NCI-H2227 (cell line): ENCODE results near the gene ARL5C.
A peak's percentile ranks its signal among the peaks of the same experiment; 100 is the strongest.
"Not testable (repeated sequence)": the region's sequence is repeated elsewhere in the genome, so short reads cannot be mapped to it uniquely, and the experiment has no call there.

Experiments used
- DNase-seq: peaks from one replicate; lab custom pipeline; 2025; ENCODE audit not compliant: unreplicated experiment; lab: John Stamatoyannopoulos, UW

The ARL5C gene

DNA sequence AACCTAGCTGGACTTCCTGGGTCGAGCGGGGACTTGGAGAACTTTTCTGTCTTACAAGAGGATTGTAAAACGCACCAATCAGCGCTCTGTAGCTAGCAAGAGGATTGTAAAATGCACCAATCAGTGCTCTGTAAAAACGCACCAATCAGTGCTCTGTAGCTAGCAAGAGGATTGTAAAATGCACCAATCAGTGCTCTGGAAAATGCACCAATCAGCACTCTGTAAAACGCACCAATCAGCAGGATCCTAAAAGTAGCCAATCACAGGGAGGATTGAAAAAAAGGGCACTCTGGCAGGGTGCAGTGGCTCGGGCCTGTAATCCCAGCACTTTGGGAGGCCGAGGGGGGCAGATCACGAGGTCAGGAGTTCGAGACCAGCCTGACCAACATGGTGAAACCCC lies 2.5 kb upstream of the ARL5C start:
- DNase-seq = not testable (repeated sequence)

DNA sequence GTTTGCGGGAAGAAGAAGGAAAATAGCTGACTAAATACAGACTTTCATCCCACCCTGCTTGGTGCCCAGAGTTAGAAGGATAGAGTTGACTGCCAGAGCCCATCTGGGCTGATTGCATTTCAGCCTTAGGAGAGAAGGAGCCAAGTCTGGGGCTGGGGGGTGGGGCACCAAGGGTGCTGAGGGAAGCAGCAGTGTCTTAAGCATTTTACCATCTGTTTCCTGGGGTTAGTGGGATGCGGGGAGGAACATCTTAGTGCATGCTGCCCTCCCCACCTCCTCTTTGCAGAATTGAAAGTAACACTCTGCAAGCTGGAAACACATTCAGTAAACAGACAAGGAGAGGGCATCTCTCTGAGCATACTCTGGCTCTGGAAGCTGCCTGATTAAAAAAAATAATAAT lies 1.5 kb upstream of the ARL5C start:
- DNase-seq = no peak

DNA sequence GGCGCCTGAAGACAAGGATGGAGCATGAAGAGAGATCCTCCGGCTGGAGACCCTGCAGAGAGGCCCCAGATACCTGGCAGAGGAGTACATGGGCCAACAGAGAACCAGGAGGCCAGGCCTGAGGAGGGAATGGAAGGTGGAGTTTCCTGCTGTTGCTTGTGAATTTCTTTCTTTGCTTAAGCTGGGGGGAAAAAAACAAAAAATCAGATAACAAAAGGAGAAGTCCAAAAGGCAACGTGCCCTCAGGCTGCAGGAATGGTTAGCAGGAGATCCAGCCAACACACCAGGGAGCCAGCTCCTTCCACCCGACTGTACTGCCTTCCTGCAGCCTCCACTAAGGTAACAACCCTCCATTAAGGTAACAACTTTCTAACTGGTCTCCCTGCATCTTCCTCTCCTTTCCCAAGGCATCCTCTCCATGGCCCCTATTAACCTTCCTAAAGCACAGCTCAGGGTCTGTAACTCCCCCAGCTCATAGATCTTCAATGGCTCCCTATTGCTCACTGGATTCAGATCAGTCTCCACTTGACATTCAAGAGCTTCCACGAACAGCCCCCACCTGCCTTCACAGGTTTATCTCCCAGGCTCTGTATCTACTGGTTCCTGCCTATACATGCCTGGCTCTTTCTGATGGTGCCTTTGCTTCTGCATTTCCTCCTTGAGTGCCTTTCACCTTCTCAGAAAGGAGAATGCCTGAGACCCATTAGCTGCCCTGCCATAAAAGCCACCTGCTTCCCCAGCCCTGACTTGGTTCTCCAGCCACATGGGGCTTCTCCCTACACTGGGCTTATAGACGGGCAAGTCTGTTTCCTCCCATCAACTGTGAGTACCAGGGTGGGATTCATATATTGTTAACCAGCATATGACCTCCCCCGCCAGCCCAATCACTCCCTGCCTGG lies 725 bp upstream of the ARL5C start:
- peak; percentile 33 for DNase-seq

DNA sequence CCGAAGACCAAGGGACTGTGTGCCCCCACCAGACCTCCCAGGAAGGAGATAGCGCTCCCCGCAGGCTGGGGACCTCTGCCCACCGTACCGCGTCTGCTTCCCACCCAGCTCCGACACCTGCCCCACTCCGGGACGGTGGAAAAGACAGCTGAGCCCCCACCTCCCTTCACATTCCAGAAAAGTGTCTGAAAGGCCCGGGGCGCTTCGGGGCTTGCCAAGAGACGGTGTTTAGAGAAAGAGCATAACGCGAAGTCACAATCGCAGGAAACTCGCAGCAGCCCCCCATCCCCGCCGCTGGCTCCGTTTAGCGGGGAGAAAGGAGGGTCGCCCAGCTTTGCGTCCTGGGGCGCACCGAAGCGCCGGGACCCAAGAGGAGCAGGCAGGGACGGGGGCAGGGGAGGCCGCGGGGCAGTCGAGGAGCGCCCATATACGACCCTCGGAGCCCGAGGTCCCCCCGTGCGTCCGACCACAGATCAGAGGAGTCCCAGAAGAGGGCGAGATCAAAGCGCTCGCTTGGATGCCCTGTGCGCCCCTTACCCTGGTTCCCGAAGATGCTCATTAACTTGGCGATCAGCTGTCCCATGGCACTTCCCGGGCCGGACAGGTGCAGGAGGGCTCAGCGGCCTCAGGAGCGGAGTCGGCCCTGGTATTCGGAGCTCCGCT lies 652 bp downstream of the ARL5C start:
- no peak for DNase-seq

DNA sequence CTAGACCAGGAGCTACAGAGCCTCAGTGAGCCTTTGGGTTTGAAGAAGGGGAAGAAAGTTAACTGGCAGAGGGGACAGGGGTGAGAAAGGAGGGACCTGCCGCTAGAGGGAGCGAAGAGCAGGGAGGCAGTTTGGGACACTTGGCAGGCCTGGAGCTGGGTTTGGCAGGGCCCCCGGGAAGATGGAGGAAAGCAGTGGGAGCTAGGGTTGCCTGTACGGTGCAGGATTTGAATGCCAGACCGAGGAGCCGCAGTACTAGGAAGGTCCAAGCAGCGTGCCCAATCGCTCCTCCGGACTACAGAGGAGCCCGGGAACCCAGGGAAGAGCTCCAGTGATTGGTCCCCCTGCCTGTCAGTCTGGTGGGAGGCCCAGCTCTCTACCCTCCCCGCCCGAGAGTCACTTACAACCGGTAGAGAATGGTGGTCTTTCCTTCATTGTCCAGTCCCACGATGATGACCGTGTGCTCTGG lies 1.3 kb downstream of the ARL5C start:
- DNase-seq = peak; percentile 74

DNA sequence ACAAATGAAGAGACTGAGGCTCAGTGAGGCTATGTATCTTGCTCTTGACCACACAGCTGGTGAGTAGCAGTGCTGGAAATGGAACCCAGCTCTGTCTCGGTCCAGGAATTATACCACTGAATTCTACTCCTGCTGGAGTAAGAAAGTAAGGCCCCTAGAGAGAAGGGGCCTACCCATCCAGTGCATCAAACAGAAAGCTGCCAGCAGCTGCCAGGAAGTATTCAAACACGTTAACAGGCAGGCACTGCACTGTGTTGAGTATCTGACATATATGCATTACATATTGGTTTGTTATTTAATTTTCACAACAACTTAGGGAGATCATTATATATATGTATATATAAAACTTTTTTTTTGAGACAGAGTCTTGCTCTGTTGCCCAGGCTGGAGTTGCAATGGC lies 4.0 kb downstream of the ARL5C start:
- DNase-seq = no peak

DNA sequence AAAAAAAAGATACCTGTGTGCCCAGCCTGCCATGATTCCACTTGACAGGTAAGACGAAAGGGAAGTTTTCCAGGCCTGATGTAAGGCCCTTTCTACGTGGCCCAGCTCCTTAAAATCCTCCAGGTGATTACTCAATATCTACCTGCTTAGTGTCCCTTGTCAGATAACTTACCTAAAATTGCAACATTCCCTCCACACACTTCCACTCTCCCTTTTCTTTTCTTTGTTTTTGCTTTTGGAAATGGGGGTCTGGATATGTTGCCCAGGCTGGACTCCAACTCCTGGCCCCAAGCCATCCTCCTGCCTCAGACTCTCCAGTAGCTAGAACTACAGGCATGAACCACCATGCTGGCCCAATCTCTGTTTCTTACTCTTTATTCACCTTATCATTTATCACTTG lies 7.3 kb downstream of the ARL5C start:
- no peak for DNase-seq

DNA sequence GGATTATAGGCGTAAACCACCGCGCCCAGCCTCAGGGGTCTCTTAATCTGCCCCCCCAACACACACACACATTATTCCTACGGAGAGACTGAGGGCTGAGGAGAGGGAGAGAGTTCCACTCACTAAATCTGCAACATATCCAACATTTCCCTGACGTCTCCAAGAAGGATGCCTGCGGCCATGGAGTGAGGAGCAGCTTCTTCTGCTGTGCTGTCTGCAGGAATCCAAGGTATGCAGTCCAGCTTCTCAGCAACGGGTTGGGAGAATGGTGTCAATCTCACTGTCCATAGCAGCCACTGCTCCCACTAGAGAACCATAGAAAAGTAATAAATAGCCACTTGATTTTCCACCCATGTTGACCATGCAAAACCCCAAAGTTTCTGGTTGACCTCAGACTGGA lies 9.5 kb downstream of the ARL5C start:
- no peak for DNase-seq

DNA sequence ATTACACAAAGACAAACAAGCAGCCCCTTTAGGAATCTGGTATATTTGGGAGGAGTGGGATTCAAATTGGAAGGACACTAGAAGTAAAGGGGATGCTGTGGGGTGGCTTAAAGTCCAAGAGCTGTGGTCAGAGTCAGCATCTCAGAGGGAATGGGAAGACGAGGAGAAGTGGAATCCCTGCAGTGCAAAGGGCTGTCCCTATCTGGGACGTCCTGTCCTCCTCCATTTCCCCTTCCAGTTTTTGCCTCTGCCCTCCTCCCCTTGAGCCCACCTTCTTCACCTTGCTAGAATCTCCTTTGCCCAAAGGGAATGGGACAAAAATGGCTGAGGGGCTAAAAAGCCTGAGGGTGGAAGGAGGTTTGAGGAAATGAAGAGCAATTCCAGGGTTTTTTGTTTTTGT lies 10.3 kb downstream of the ARL5C start:
- DNase-seq = no peak

DNA sequence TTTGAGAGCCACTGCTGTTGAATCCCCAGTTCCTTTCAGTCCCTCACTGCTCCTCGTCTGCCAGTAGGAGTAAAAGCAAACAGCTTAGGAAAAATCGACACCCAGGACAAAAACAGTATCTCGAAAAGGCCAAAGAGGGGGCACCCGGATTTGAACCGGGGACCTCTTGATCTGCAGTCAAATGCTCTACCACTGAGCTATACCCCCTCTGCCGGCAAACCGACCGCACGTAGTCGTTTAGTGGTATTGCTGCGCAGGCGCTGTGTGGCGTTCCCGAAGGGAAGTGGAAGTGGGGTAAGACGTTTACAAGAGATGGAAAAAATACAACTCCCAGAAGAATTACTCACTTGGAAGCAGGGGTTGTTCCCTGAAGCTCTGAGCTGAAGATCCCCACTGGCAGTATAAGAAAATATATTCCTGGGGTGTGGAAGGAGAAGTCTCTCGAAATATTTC lies 12.3 kb downstream of the ARL5C start:
- DNase-seq = peak; percentile 92

DNA sequence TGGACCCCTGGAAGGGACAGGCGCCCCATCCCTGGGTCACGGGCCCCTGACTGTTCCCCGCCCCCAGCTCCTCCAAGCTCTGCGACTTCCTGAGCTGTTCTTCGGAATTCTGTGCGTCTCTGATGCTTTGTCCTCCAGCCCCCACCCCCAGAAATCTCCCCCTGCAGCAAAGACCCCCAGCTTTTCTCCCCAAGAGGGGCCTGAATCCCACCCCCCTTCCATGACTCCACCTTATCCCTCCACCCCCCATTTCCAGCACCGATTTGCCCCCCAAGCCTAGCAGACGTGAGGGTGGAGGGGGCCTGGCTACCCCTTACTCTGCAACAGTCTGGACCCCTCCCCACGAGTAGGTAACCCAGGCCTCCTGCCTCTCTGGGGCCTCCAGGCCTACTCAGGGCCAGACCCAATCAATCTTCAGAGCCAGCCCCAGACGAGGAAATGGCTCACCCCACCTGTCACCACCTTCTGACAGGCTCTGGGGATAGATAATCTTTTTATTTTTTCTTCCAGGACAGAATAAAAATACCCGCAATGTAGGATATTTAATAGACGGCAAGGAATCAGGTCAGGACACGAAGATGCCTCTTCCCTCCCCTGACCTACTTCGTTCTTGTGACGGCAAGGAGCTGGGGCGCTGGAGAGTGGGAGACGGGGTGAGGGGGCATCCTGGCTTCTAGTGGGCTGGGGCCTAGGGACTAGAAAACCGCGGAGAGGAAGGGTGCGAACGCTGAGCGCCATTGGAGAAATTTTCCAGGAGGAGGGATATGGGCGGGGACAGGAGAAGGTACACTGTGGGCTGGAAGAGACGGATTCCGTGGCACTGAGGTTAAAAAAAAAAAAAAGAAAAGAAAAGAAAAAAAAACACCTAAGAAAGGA lies 13.8 kb downstream of the ARL5C start:
- peak; percentile 65 for DNase-seq

DNA sequence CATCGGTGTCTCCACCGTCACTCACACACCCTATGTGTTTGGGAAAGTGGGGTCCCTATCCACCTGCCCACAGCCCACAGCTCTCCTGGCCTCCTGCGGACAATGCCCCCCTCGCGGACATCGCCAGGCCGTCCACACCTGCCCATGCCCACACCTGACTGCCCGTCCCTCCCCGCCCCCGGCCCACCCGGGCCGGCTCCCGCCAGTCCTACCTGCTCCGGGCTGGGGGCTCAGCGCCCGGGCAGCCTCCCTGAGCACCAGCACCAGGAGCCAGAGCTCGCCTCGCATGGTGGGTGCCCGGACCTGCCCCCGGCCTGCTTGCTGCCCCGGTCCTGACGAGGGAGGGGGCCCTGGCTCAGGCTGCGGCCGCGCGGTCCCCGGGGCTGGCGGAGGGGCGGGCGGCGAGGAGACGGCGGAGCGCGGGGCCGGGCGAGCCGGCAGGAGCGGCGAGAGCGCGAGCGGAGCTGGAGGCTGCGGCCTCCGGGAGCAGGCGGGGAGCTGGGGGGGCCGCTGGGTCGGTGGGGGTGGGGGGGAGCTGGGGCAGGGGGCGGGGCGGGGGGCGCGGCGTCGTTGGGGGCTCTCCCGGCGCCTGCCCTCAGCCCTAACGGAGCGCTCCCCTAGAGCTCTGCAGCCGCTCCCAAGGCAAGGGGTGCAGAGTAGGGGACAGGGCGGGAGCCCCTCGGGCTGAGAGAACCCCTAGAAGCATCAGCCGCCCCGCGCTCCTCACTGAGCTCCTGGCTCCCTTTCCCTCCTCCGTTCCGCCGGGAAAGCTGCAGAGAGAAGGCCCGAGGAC lies 14.6 kb downstream of the ARL5C start, which contains the start of gene PLXDC1:
Gene PLXDC1 (minus strand): TSS at position 488 of the 793 bp plus-strand sequence. CDS start 200 bp downstream, at position 288.
- peak; percentile 29 for DNase-seq

DNA sequence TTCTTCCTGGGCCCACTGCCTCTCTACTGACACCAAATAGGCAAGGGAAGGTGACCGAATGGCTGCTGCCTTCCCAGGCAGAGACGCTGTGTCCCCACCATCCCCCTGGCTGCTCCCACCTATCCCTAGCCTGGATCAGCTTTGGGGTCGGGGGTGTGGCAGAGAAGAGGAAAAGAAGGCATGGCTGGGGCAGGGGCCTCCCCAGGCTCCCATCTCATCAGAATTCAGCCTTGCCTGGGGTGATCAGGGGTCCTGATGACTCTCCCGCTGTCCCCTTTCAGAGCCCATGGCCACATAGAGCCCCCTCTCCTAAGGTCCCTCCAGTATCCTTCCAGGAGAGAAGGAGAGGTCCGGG lies 15.2 kb downstream of the ARL5C start:
- DNase-seq = no peak

DNA sequence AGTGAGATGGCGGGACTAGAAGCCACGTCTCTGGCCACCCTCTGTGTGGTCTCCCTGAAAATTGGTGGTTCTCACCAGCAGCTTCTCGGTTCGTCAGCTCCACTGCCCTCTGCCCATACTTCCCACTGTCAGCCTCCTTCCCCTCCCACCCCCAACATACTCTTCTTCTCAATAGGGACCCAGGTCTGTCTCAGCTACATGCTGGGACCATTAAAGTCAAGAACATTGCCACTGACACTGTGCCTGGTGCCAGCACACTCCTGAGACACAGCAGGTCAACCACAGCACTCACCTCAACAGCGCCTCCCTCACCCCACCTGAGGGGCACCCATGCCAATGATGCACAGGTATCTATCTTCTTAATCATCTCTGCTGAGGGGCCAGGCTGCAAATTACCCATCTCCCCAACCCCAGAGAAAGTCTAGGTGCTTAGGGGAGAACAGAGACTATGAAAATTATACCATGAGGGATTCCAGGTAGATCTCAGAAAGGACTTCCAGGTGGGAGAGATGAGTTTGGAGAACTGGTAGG lies 15.8 kb downstream of the ARL5C start:
- no peak for DNase-seq

DNA sequence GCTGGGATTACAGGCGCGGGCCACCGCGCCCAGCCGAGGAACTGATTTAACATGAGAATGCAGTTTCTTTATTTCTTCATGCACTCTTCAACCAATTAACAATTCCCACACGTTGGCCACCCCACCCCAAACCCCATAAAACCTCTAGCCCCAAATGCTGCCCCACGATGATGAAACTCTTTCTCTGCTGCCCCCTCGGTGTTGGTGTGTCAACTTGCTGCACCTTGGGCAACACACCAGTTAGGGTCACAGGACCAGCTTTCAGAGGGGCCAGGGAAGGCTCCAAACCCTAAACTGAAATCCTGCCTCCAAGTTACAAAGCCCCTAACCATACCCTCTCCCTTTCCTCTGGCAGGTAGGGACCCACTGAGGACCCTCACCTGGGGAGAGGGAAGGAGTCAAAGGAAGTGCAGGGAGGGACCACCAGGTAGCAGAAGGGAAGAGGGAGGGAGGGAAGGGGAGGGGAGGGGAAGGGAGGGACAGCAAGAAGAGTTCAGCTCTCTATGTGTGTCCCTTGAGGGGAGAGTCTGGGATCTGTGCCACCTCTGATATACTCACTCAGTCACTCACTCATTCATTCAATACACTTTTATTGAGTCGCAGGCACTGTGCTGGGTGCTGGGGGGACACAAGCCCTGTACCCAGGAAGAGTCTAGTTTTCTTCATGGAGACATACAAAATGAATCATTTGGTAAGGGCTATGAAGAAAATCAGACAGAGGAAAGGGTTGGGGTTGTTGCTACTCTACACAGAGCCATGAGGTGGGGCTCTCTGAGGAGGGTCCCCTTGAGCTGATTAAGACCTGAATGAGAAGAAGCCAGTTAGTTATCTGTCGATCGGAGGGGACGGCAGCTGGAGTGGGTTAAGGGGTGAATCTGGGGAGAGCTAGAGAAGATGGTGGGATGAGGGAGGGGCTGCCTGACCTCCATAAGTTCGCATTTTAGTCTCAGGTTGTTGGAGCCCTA lies 18.5 kb downstream of the ARL5C start:
- DNase-seq = no peak

DNA sequence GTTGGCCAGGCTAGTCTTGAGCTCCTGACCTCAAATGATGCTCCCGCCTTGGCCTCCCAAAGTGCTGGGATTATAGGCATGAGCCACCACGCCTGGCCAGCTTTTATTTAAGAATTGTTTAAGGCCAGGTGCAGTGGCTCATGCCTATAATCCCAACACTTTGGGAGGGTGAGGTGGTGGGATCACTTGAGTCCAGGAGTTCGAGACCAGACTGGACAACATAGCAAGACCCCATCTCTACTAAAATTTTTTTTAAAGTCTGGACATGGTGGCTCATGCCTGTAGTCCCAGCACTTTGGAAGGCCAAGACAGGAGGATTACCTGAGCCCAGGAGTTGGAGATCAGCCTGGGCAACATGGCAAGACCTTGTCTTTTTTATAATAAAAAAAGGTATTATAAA lies 19.7 kb downstream of the ARL5C start:
- no peak for DNase-seq

DNA sequence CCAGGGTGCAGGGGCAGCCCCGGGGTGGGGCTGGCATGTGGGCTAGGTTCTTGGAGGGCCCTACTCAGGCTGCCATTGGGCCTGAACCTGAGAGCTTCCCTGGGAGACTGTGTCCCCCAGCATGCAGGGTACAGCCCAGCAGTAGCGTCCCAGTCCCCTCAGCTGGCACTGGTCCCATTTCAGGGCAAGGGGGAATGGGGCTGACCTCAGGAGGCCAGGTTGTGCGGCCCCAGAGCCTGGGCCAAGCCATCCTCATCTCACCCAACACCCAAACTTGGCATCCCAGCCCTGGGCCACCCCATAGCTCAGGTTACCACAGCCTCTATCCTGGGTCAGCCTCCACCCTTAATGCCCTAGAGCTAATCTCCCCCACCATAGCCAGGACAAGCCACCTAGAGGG lies 20.8 kb downstream of the ARL5C start:
- no peak for DNase-seq

DNA sequence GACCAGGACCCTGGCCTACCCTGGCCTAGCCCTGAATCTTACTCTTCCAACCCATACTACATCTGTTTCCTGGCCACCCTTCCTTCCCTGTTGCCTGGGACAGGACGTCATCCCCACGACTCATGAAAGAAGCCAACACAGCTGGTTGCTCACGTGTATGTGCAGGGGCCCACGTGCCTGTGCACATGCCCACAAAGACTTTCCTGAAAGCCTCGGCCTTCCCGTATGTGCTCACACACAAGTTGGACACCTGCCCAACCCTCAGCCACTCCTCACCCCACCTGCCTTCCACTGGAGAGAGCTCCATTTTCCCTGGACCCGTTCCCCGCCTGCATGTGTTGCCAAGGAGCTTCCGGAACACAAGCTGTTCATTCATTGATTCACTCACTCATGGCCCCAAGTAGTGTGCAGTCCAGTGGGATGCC lies 21.5 kb downstream of the ARL5C start:
- DNase-seq = no peak

DNA sequence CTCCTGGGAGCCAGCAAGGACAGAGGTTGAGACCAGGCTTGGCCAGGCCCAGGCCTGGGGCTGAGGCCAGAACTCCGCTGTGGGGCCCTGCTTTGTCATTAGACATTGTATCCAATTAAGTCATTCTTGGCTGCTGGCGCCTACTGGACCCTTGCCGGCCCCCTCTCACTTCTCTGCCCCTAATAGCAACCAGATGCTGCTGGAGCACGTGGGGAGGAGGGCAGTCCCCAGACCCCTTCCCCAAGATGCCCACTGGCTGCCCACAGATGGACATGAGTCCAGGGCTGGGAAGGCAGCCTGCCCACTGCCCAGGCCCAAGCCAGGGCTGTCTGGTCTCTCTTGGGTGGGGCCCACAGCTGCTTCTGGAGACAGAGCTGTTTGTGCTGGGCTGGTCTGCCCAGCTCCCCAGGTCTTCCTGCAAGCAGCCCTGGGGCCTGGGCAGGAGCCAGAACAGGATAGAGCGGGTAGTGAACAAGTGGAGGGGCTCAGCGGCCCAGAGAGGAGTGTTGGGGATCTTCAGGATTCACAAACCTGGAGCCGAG lies 22.3 kb downstream of the ARL5C start:
- DNase-seq = no peak
